ENCODE results near the gene RELN.

DNA sequence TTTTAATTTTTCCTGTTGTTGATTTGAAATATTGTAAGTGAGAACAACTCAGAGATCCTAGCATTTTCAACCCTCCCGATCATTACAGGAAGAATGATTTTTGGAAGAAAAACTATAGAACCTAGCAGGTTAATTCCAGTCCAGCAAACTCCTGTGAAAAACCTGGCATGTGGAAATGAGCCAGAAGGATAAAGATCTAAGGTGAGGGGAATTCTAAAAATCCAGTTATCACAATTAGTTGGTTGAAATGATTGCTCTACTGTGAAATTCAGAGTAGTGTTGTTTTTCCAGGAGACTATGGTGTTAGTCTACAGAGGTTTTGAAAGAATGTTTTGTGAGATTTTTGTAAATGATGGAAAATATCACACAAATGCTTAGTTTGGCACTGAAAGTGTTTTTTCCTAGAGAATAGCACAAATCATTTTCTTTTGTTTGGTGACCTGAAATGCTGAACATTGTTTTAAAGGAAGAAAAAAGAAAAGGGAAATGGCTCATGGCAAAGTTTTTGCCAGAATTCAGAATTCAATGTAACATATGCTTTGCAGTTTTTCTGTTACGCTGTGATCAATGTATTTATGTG lies 391.0 kb downstream of the RELN start:
- TF ChIP-seq CEBPB (IDR thresholded peaks at IDR 0.05; ENCODE audit: borderline replicate concordance, low read depth, low read length) (no peak), POLR2AphosphoS5 (IDR thresholded peaks at IDR 0.05; ENCODE audit: low read depth, low read length) (no peak), XRCC5 (optimal IDR thresholded peaks at IDR 0.05; ENCODE audit: low read length) (no peak), SP4 (CRISPR knock-in tag; IDR thresholded peaks at IDR 0.05) (no peak)
- TF ChIP-seq, protein P1, sequence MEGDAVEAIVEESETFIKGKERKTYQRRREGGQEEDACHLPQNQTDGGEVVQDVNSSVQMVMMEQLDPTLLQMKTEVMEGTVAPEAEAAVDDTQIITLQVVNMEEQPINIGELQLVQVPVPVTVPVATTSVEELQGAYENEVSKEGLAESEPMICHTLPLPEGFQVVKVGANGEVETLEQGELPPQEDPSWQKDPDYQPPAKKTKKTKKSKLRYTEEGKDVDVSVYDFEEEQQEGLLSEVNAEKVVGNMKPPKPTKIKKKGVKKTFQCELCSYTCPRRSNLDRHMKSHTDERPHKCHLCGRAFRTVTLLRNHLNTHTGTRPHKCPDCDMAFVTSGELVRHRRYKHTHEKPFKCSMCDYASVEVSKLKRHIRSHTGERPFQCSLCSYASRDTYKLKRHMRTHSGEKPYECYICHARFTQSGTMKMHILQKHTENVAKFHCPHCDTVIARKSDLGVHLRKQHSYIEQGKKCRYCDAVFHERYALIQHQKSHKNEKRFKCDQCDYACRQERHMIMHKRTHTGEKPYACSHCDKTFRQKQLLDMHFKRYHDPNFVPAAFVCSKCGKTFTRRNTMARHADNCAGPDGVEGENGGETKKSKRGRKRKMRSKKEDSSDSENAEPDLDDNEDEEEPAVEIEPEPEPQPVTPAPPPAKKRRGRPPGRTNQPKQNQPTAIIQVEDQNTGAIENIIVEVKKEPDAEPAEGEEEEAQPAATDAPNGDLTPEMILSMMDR (CRISPR knock-in tag; IDR thresholded peaks at IDR 0.05) = no peak
- TF ChIP-seq, protein P2, sequence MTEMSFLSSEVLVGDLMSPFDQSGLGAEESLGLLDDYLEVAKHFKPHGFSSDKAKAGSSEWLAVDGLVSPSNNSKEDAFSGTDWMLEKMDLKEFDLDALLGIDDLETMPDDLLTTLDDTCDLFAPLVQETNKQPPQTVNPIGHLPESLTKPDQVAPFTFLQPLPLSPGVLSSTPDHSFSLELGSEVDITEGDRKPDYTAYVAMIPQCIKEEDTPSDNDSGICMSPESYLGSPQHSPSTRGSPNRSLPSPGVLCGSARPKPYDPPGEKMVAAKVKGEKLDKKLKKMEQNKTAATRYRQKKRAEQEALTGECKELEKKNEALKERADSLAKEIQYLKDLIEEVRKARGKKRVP (CRISPR knock-in tag; IDR thresholded peaks at IDR 0.05) = no peak
